HG03442 (cell line): ENCODE measurements around the gene FRG2B.
"Not testable (repeated sequence)": the region's sequence is repeated elsewhere in the genome, so short reads cannot be mapped to it uniquely, and the experiment has no call there.

Source experiments
- ATAC-seq: cut with Tn5 transposase; IDR thresholded peaks from one replicate; pipeline ENCODE4 v1.9.1; 2021; ENCODE audit warnings: mild to moderate bottlenecking, moderate library complexity; ENCODE audit not compliant: unreplicated experiment

Gene FRG2B

DNA sequence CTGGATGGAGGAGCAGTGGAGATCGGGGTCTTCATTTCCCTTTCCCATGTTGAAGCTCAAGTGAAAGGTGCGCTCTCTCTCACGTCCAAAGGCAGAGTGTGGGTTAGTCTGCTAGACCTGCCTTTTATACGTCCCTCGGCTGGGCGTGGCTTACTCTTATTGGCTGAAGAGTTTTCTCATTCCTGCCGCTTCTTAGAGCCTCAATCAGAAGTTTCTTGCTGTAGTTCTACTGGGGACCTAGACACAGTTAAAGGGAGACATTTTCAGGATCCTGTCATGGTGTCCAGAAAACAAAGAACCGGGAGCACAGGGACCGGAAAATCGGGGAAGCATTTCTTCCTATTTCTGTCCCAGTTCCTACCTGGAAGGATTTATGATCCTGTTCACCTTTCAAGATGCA, at the start of gene FRG2B:
FRG2B (minus strand) TSS at position 101 of the 400 bp plus-strand sequence; CDS start at position 48, 53 bp downstream.
- ATAC-seq, result not testable (repeated sequence)

DNA sequence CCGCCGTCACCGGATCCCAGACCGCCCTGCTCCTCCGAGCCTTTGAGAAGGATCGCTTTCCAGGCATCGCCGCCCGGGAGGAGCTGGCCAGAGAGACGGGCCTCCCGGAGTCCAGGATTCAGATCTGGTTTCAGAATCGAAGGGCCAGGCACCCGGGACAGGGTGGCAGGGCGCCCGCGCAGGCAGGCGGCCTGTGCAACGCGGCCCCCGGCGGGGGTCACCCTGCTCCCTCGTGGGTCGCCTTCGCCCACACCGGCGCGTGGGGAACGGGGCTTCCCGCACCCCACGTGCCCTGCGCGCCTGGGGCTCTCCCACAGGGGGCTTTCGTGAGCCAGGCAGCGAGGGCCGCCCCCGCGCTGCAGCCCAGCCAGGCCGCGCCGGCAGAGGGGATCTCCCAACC, 40.9 kb upstream of the FRG2B start:
- not testable (repeated sequence) for ATAC-seq

DNA sequence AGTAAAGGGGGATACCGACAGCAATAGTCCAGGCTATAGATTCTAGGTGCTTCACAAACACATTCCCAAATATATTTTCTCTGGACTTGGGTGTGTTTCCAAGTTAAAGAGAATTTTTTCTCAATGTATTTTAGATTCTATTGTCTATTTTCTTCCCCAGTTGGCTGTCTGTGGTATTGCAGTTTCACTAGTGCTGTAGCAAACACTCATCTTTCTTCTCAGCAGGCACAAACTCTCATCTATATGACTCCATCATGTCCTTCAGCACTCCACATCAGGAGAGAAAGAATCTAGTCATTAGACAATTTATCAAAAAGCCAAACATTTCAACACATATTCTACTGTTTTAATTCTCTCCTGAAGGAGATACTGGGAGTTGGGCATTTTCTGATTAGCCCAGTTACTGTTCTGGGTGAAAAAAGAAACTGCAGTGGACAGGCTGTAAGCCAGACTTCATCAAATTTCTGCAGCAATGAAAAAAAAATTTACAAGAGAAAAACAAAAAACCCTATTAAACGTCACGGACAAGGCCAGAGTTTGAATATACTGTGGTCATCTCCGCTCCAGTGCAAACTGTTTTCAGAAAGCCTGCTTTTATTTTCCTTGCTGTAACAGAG, 37.1 kb upstream of the FRG2B start:
- ATAC-seq, result not testable (repeated sequence)

DNA sequence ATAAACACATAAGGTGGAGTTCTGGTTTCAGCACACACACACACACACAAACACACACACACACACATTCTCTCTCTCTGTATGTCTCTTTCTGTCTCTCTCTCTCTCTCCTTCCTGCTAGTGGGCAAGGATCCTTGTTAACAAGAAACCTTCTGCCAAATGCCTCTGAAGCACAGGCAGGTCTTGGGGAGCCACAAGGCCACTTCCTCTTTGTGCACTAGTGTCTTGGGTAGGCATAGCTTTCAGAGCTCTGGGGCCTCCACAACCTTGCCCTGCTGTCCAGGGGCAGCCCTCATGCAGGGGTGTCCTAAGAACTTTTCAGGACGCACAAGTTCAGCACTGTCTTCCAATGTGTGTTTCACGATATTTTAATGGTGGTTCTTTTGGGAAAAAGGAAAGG, 34.5 kb upstream of the FRG2B start:
- ATAC-seq, result not testable (repeated sequence)

DNA sequence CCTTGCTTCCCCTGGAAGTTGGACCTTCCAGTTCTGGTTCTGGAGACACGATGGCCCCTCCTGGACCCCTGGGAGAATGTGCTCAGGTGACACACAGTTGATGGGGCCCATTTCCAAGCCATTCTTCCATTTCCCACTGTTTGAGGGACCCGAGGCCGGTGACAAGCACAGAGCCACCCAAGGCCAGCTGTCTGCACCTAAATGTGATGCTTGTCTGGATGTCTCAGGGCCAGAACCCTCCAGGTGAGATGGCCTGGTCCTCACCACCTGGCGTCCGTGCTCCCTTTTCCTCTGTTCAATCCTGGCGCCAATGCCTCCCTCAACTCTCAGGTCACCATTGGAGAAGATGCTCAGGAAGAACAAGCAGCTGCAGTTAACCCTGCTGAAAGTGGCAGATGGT, 33.9 kb upstream of the FRG2B start:
- not testable (repeated sequence) for ATAC-seq

DNA sequence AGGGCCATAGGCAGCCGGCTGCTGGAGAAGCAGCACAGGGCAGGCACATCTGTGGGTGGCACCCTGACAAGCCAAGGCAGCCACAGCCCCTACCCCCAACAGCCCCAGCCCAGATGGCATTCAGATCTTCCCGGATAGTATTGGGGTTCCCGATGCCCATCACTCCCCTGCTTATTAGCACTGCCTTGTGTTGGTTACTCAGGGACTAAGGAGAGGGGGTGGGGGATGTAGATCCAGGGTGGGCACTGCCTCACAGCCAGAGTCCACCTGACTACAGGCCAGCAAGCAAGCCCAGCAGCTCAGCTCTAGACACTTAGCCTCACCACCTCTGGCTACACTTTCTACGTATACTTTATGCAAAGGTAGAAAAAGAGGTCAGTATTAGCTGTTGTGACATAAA, 30.7 kb upstream of the FRG2B start:
- ATAC-seq, result not testable (repeated sequence)

DNA sequence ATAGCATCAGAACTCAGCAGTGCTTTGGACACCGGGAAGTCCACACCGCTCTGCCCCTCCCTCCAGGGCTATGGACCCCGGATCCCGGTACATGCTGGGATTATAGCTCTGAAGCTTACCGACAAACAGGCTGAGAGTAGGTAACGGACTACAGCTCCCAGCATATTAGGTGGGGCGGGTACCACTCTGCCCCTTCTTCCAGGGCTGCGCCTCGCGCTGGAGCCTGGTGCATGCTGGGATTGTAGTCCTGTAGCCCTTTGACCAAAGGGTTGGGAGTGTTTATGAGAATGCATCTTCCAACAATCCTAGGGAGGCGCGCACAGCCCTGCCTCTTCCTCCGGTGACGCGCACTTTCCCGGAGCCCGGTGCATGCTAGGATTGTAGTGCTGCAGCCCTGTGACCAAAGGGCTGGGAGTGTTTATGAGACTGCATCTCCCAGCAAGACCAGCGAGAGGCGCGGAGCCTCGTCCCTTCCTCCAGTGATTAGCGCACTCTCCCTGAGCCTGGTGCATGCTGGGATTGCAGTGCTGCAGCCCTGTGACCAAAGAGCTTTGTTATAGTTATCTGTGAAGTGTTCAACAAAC, 22.4 kb upstream of the FRG2B start:
- ATAC-seq, result not testable (repeated sequence)

DNA sequence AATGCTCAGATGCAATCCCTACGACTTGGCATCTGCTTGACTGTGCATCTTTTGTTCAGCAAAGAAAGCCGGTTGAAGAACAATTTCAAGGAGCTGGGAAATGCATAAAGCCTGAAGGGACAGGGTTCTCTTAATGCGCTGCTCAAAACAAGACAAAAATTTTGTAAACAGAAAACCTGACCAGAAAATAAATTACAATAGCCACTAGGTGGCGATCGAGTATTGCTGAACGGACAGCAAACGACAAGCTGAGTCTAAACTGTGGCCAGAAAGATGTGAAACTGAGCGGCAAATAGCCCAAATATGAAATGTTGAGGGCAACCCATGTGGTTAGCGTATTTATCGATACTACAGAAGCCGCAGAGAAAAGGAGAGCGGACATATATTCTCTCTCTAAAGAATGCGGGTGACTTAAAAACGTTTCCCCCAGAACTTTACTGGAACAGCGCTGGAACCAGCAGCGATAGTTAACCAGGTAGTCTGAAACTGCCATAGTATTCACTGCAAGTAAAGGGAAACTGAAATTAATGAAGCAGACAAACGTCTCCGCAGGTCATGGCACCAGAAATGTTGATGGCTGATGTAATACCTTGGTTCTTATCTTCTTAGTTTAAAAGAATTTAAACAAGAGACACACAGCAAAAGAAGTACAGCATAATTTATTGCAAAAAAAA, 20.6 kb upstream of the FRG2B start:
- peak; percentile 78 for ATAC-seq

DNA sequence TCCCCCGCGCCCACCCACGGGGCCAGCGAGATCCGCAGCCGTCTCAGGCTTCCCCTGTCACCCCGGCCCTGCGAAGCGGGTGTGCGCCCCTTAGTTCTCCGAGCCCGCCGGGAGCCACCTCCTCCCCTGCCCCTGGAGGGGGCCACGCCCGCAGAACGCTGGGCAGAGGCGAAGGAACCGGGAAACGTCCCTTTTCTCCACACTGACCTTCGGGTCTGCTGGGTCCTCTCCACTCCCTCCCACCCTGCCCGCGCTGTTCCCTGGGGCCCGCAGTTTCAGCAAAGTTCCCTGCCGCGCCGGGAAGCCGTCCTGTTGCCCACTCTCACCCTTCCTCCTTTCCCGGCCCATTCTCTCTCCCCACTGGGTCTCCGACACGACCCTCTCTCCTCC, 11.2 kb upstream of the FRG2B start:
- ATAC-seq, result not testable (repeated sequence)

DNA sequence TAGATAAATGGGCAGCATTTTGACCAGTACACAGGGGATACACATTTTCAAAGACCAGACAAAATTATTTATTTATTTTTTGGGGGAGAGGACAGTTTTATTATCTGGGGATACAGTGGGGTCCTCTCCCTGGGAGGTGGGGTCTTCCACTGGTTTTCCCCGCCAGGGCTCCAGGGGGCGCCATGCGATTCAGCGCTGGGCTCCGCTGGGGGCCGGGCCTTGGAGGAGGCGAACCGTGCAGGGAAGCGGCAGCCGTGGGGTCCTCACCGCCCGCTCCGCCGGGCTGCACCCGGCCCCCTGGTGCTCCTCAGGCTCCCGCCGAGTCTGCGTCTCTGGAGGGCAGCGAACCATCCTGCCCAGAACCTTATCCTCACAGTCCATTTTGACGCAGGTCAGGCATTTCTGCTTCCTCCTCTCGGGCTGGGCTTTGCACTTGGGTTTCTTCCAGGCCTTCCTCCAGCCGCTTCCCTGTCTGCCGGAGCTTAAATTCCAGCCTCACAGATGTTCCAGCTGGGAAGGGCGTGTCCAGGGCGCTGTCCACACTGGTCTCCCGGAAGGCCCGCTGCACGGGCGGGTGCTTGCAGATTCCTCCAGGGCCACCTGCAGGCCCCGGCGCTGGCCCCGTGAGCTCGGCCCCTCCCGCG, 10.7 kb upstream of the FRG2B start:
- not testable (repeated sequence) for ATAC-seq

DNA sequence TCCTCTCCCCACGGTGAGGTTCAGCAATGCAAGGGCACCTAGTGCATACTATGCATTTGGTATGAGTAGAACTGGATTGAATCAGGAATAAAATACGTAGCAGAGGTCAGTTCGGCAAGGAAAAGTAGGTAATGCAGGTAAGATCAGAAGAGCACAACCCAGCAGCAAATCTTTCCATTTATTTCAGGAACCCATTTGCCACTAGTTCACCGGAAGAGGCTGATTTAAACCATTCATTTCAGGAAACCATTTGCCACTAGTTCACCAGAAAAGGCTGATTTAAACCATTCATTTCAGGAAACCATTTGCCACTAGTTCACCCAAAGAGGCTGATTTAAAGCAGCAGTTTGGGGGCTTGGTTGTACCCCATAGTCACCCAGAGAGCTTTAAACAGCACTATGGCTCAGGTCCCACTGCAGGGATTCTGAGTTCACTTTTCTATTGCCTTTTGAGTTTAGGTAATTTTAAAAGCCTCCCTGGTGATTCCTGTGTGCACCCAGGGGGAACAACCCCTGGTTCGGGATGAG, 4.2 kb upstream of the FRG2B start:
- ATAC-seq, result not testable (repeated sequence)

DNA sequence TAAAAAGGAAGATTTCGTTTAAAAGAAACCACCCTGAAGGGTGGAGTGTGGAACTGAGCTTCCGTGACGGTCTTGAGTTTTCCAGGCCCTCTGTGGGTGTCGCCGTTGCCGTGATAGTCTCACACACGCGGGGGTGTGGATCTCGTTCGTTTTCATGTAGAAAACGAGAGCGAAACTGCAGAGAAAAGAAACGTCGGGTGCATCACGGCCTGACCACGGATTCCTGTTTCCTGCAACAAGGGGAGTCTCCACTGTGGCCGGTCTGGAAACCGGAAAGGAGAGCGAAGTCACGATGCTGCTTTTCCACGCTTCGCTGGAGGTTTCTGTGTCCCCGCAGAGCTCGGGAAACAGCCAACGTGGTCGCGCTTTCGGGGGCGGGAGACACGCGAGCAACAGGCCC, 4.1 kb downstream of the FRG2B start:
- not testable (repeated sequence) for ATAC-seq

DNA sequence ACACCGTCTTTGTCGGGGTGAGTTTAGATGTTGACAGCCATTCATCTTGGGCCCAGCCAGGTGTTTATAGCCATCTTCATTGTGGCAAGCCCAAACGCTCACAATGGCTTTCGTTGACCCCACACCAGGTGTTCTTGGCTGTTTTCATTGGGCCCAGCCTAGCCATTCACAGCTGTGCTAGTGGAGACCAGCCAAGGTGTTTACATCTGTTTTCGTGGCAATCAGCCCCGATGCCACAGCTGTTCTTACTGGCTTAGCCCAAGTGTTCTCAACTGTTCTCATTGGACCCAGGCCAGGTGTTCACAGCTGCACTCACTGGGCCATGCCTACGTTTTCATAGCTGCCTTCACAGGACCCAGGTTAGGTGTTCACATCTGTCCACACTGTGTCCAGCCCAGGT, 7.7 kb downstream of the FRG2B start:
- no peak for ATAC-seq

DNA sequence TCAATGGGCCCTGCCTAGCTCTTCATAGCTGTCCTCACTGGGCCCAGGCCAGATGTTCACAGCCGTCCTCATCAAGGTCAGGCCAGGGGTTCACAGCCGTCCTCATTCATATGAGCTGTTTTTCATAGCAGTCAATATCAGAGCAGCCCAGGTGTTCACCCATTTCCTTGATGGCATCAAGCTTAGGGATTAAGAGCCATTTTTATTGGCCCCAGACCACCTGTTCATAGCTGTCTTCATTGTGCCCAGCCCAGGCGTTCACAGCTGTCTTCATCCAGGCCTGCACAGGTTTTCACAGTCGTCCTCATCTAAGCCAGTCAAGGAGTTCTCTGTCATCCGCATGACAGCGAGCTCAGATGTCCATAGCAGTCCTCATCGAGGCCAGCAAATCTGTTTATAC, 9.4 kb downstream of the FRG2B start:
- no peak for ATAC-seq

DNA sequence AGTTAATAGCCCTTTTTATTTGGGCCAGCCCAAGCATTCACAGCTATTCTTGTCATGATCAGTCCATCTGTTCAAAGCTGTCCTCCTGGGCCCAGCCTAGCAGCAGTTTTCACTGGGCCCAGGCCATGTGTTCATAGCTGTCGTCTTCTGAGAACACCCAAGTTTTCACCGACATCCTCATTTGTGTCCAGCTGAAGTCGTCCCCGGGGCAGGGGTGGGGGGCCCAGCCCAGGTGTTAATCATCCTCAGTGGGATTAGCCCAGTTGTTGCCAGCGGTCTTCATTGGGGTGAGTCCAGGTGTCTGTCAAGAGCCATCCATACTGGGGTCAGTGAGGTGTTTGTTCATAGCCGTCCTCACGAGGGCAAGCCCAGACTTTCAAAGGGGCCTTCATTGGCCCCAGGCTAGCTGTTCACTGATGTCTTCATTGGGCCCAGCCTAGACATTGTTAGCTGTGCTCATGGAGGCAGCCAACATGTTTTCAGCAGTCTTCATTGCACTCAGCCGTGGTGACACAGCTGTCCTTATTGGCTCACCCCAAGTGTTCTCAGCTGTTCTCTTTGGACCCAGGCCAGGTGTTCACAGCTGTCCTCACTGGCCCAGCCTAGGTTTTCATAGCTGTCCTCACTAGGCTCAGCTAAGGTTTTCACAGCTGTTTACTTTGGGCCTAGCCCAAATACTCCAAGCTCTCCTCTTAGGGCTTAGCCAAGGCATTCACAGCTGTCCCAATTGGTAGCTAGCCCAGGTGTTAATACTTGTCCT, 10.0 kb downstream of the FRG2B start:
- no peak for ATAC-seq

DNA sequence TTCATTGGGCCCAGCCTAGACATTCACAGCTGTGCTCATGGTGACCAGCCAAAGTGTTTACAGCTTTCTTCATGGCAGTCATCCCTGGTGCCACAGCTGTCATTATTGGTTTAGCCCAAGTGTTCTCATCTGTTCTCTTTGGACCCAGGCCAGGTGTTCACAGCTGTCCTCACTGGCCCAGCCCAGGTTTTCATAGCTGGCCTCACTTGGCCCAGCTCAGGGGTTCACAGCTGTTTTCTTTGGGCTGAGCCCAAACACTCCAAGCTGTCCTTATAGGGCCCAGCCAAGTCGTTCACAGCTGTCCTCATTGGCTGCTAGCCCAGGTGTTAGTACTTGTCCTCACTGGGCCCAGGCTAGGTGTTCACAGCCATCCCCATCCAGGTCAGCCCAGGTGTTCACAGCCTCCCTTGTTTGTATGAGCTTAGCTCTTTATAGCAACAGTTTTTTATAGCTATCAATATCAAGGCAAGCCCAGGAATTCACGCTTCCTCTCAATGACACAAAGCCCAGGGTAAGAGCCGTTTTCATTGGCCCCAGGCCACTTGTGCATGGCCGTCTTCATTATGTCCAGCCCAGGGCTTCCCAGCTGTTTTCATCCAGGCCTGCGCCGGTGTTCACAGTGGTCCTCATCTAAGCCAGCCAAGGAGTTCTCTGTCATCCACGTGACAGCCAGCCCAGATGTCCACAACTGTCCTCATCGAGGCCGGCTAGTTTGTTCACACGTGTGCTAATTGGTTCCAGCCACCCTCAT, 11.6 kb downstream of the FRG2B start:
- ATAC-seq, result no peak

DNA sequence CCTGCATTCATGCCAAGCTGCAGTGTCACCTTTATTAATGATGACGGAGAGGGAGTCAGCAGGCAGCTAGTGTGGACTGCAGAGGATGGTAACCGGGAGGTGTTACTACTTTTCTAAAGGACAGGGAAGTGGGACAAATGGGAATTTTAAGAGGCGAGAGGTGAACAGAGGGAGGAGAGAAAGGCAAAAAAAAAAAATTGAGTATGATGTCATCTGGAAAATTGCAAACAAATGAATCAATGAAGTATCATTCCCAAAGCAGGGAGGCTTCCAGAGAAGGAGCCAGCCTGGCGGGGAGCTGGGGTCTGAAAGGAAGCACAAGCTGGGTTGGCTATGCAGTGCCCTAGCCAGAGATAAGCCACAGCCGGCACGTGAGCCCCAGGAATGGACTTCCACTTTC, 12.9 kb downstream of the FRG2B start:
- ATAC-seq, result no peak

DNA sequence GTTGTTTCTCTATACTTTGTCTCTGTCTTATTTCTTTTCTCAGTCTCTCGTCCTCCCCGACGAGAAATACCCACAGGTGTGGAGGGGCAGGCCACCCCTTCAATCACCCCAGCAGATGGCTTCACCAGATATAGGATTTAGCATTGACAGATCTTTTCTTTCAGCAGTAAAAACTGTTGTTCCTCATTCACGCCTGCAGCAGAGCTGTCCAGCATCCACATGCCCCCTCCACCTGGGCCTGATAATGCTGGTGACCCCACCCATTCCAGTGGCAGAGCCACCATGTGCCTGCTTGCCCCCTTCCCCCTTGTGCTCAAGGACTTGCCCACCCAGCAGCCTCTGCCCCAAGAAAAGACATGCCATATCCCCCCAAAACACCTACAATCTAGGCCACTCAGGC, 15.5 kb downstream of the FRG2B start:
- ATAC-seq, result no peak

DNA sequence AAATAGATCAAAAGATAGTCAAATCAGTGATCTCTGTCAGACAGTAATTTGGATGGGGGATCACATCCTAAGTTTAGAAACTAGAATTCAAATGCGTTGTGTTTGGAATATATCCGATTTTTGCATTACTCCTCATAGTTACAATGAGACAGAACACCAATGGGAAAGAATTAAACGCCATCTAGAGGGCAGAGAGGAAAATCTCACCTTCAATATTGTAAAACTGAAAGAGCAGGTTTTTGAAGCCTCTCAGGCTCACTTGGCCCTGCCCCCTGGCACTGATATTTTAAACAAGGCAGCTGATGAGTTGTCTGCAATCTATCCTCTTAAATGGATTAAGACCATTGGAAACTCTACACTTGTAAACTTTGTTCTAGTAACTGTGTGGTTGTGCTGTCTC, 17.7 kb downstream of the FRG2B start:
- no peak for ATAC-seq

DNA sequence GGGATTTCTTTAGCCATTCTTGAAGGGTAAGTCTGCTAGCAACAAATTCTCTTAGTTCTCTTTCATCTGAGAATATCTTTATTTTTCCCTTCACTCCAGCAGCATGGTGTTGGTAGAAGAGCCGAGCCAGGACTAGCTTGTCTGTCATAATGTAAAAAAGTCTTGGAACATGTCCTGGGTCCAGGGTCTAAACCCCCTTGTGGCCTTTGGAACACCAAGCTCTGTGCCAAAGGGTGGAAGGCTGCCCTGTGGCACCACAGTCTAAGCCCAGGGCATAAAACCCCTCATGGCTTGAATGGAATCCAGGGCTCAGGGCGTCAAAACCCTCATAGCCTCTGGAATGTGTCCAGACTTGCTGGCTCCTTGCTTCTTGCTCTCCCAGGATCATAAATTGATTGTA, 23.2 kb downstream of the FRG2B start:
- ATAC-seq, result not testable (repeated sequence)
